ENCODE measurements around the gene TP53AIP1. TPM values are rescaled to one million over a fixed set of nuclear protein-coding genes. Genes with fewer than 3 reads are reported as not detected.

Gene TP53AIP1
- total RNA-seq = not detected

GRCh38 chr11:128942817-128943427 lies at the start of gene TP53AIP1:
TSS of gene TP53AIP1 (minus strand) at chr11:128942871. CDS start at chr11:128937818, 5,053 bp downstream.
- CTCF ChIA-PET = interaction anchor here (1.6 to 1.7 kb wide), 2 partner anchors 13 to 59 kb away, joined by 5 read pairs; no protein-coding TSS in a partner anchor
- POLR2A ChIA-PET = no interaction called here

- CTCF ChIA-PET = no interaction called here
- POLR2A ChIA-PET = no interaction called here
Observed at GRCh38 chr11:128988242-128988970, 45.7 kb upstream of the TP53AIP1 start.

- POLR2A ChIA-PET = no interaction called here
- CTCF ChIA-PET = no interaction called here
Observed at GRCh38 chr11:128985880-128986279, 43.2 kb upstream of the TP53AIP1 start.

- ChIA-PET POLR2A (no interaction called here), CTCF (no interaction called here)
Observed at GRCh38 chr11:128983023-128983422, 40.4 kb upstream of the TP53AIP1 start.

- ChIA-PET POLR2A (no interaction called here), CTCF (interaction anchor here (1.5 kb wide), 1 partner anchor 26 kb away, joined by 3 read pairs; no protein-coding TSS in a partner anchor)
Observed at GRCh38 chr11:128981254-128981653, 38.6 kb upstream of the TP53AIP1 start.

- ChIA-PET POLR2A (no interaction called here), CTCF (no interaction called here)
Observed at GRCh38 chr11:128970598-128971190, 28.0 kb upstream of the TP53AIP1 start.

GRCh38 chr11:128968916-128969315 lies 26.2 kb upstream of the TP53AIP1 start:
- CTCF ChIA-PET = no interaction called here

GRCh38 chr11:128967578-128967977 lies 24.9 kb upstream of the TP53AIP1 start:
- ChIA-PET CTCF (no interaction called here), POLR2A (no interaction called here)

More at GRCh38 chr11:128968916-128969315, 26.2 kb upstream of the TP53AIP1 start:
- POLR2A ChIA-PET = no interaction called here

GRCh38 chr11:128965485-128965884 lies 22.8 kb upstream of the TP53AIP1 start:
- CTCF ChIA-PET = no interaction called here

GRCh38 chr11:128964463-128964930 lies 21.8 kb upstream of the TP53AIP1 start:
- ChIA-PET CTCF (no interaction called here), POLR2A (no interaction called here)

More at GRCh38 chr11:128965485-128965884, 22.8 kb upstream of the TP53AIP1 start:
- POLR2A ChIA-PET = no interaction called here

GRCh38 chr11:128963744-128964325 lies 21.2 kb upstream of the TP53AIP1 start:
- POLR2A ChIA-PET = no interaction called here
- CTCF ChIA-PET = no interaction called here

GRCh38 chr11:128962896-128963295 lies 20.2 kb upstream of the TP53AIP1 start:
- CTCF ChIA-PET = interaction anchor here (1.6 kb wide), 1 partner anchor 78 kb away, joined by 5 read pairs; no protein-coding TSS in a partner anchor
- POLR2A ChIA-PET = no interaction called here

- POLR2A ChIA-PET = no interaction called here
- CTCF ChIA-PET = interaction anchor here (1.6 kb wide), 1 partner anchor 77 kb away, joined by 5 read pairs; no protein-coding TSS in a partner anchor
Observed at GRCh38 chr11:128961645-128962044, 19.0 kb upstream of the TP53AIP1 start.

- ChIA-PET POLR2A (no interaction called here), CTCF (interaction anchor here (0.6 to 6.5 kb wide), 6 partner anchors 10 to 925 kb away, joined by 3 to 64 read pairs (median 6); no protein-coding TSS in a partner anchor)
Observed at GRCh38 chr11:128957202-128957482, 14.5 kb upstream of the TP53AIP1 start.

GRCh38 chr11:128956401-128957201 lies 13.9 kb upstream of the TP53AIP1 start:
- POLR2A ChIA-PET = no interaction called here
- CTCF ChIA-PET = interaction anchor here (0.6 to 6.5 kb wide), 10 partner anchors 9 to 925 kb away, joined by 3 to 64 read pairs (median 4); partner anchors contain the start of gene TP53AIP1

- ChIA-PET POLR2A (no interaction called here), CTCF (interaction anchor here (0.7 to 6.5 kb wide), 5 partner anchors 25 to 924 kb away, joined by 3 to 64 read pairs (median 5); no protein-coding TSS in a partner anchor)
Observed at GRCh38 chr11:128955636-128956035, 13.0 kb upstream of the TP53AIP1 start.

- ChIA-PET CTCF (interaction anchor here (1.3 kb wide), 1 partner anchor 68 kb away, joined by 4 read pairs; no protein-coding TSS in a partner anchor), POLR2A (no interaction called here)
Observed at GRCh38 chr11:128953151-128953550, 10.5 kb upstream of the TP53AIP1 start.

- ChIA-PET CTCF (interaction anchor here (1.0 to 1.6 kb wide), 2 partner anchors 9 to 65 kb away, joined by 3 to 4 read pairs; no protein-coding TSS in a partner anchor), POLR2A (interaction anchor here (0.6 kb wide), 1 partner anchor 481 kb away, joined by 3 read pairs; no protein-coding TSS in a partner anchor)
Observed at GRCh38 chr11:128949791-128950454, 7.3 kb upstream of the TP53AIP1 start.

GRCh38 chr11:128948583-128948982 lies 5.9 kb upstream of the TP53AIP1 start:
- ChIA-PET POLR2A (no interaction called here), CTCF (interaction anchor here (0.7 to 1.6 kb wide), 4 partner anchors 7 to 958 kb away, joined by 3 to 4 read pairs (median 3); no protein-coding TSS in a partner anchor)

Measured in activated CD8-positive, alpha-beta memory T cell treated with anti-CD3 and anti-CD28 coated beads for 36 hours (primary cell).